H1 (cell line): ENCODE data around the gene CACNA1F. TPM values are rescaled to one million over a fixed set of nuclear protein-coding genes. Genes with fewer than 3 reads are reported as not detected.

ENCODE experiments used
- CTCF ChIA-PET: fragments of 300-600 bp; sonication (Branson Sonifier 250); formaldehyde crosslinking; loops from one replicate; lab custom pipeline; 2021; ENCODE audit not compliant: partially characterized antibody; lab: Charles Lee
- POLR2A ChIA-PET: fragments of 300-600 bp; sonication (Branson Sonifier 250); formaldehyde crosslinking; loops from one replicate; lab custom pipeline; 2021; ENCODE audit warnings: inconsistent platforms; ENCODE audit not compliant: partially characterized antibody; lab: Charles Lee
- DNase-seq, 2 experiments: peaks; one replicate each; pipeline versions ENCODE4 v3.0.0 to v3.0.0-alpha.2; 2010 to 2022; ENCODE audit warnings: low spot score in 2 of 2, low read depth in 1 of 2, mixed read lengths in 1 of 2
- FAIRE-seq: peaks from 2 replicates; lab custom pipeline; 2011; peaks lifted over from hg19 to GRCh38; lab: Jason Lieb, UNC
- H2AFZ ChIP-seq: 2 replicates; pipeline ENCODE4 v1.8.1; 2012; ENCODE audit warnings: low read length, inconsistent platforms
- H2AK5ac ChIP-seq: 2 replicates; pipeline ENCODE4 v1.6.1; 2013; ENCODE audit warnings: low read depth, low read length
- H2BK120ac ChIP-seq: replicated peaks from 2 replicates; pipeline ENCODE3; 2013; ENCODE audit warnings: low read depth, low read length, inconsistent platforms
- H2BK12ac ChIP-seq: 2 replicates; pipeline ENCODE4 v1.6.1; 2013; ENCODE audit warnings: low read depth, low read length
- H2BK15ac ChIP-seq: 2 replicates; pipeline ENCODE4 v1.6.1; 2013; ENCODE audit warnings: low read length
- H2BK20ac ChIP-seq: 2 replicates; pipeline ENCODE4 v1.6.1; 2013; ENCODE audit warnings: low read length
- H2BK5ac ChIP-seq: 2 replicates; pipeline ENCODE4 v1.6.1; 2013; ENCODE audit warnings: low read depth, low read length
- H3K14ac ChIP-seq: 2 replicates; pipeline ENCODE4 v1.6.1; 2013; ENCODE audit warnings: inconsistent platforms; ENCODE audit not compliant: insufficient read length
- H3K18ac ChIP-seq: 2 replicates; pipeline ENCODE4 v1.6.1; 2013; ENCODE audit warnings: low read length; ENCODE audit errors: extremely low read depth
- H3K23ac ChIP-seq: 2 replicates; pipeline ENCODE4 v1.6.1; 2013; ENCODE audit warnings: inconsistent platforms; ENCODE audit not compliant: insufficient read length
- H3K23me2 ChIP-seq: 2 replicates; pipeline ENCODE4 v1.6.1; 2013; ENCODE audit warnings: low read depth, low read length
- H3K27ac ChIP-seq: 2 replicates; pipeline ENCODE4 v1.6.1; 2011; ENCODE audit warnings: low read depth, low read length, inconsistent platforms
- H3K27me3 ChIP-seq, 4 experiments: replicated peaks in 1 of 4; 1 replicate in 1 of 4; 2 replicates in 3 of 4; pipeline versions ENCODE4 v1.6.1 to v1.8.1; 2011 to 2013; ENCODE audit warnings: low read length in 3 of 4, mild to moderate bottlenecking in 3 of 4, inconsistent platforms in 2 of 4, mixed read lengths in 2 of 4, moderate library complexity in 1 of 4; ENCODE audit not compliant: control insufficient read depth in 3 of 4, insufficient read depth in 3 of 4; ENCODE audit errors: extremely low read depth in 1 of 4
- H3K36me3 ChIP-seq, 4 experiments: 2 replicates each; pipeline versions ENCODE4 v1.6.1 to v1.8.1; 2011 to 2013; ENCODE audit warnings: mild to moderate bottlenecking in 4 of 4, low read length in 3 of 4, moderate library complexity in 2 of 4, control low read depth in 1 of 4, inconsistent platforms in 1 of 4; ENCODE audit not compliant: insufficient read depth in 4 of 4, control insufficient read depth in 2 of 4
- H3K4ac ChIP-seq: replicated peaks from 2 replicates; pipeline ENCODE3; 2013; ENCODE audit warnings: low read length, low read depth, mixed read lengths, inconsistent platforms; ENCODE audit not compliant: insufficient read length
- H3K4me1 ChIP-seq, 4 experiments: replicated peaks in 1 of 4; 1 replicate in 1 of 4; 2 replicates in 3 of 4; pipeline versions ENCODE4 v1.6.1 to v1.8.1; 2011 to 2013; ENCODE audit warnings: low read length in 3 of 4, inconsistent platforms in 2 of 4, mixed read lengths in 1 of 4; ENCODE audit not compliant: insufficient read depth in 4 of 4, control insufficient read depth in 3 of 4
- H3K4me2 ChIP-seq, 2 experiments: 2 replicates each; pipeline versions ENCODE4 v1.6.1 to v1.8.1; 2011 to 2013; ENCODE audit warnings: low read depth in 2 of 2, low read length in 2 of 2, control low read depth in 1 of 2, inconsistent platforms in 1 of 2, mild to moderate bottlenecking in 1 of 2; ENCODE audit not compliant: insufficient read depth in 1 of 2
- H3K4me3 ChIP-seq, 4 experiments: fragments of 200-600, 300-600 bp in 1 of 4; sonication (generic), shearing (Covaris generic), sonication (Bioruptor Twin) in 1 of 4; 2 replicates each; pipeline versions ENCODE4 v1.5.1 to v1.8.1; 2011 to 2016; ENCODE audit warnings: low read length in 4 of 4, low read depth in 3 of 4, control low read depth in 2 of 4, inconsistent platforms in 2 of 4, mild to moderate bottlenecking in 2 of 4, mixed read lengths in 1 of 4, moderate library complexity in 1 of 4; ENCODE audit not compliant: insufficient read depth in 2 of 4; ENCODE audit errors: extremely low read depth in 1 of 4
- H3K56ac ChIP-seq: replicated peaks from 2 replicates; pipeline ENCODE3; 2013; ENCODE audit warnings: low read depth, mild to moderate bottlenecking, mixed read lengths, low read length, inconsistent platforms; ENCODE audit not compliant: insufficient read length
- H3K79me1 ChIP-seq: 2 replicates; pipeline ENCODE4 v1.6.1; 2013; ENCODE audit warnings: low read depth, low read length, control low read depth
- H3K79me2 ChIP-seq, 2 experiments: 2 replicates each; pipeline versions ENCODE4 v1.6.1 to v1.8.1; 2012 to 2013; ENCODE audit warnings: low read length in 2 of 2, mild to moderate bottlenecking in 2 of 2, inconsistent platforms in 1 of 2; ENCODE audit not compliant: insufficient read depth in 2 of 2, control insufficient read depth in 1 of 2
- H3K9ac ChIP-seq, 4 experiments: replicated peaks in 1 of 4; 1 replicate in 1 of 4; 2 replicates in 3 of 4; pipeline versions ENCODE4 v1.6.1 to v1.8.1; 2011 to 2013; ENCODE audit warnings: low read depth in 3 of 4, low read length in 3 of 4, control low read depth in 2 of 4, mild to moderate bottlenecking in 2 of 4, moderate library complexity in 2 of 4, inconsistent platforms in 1 of 4; ENCODE audit errors: extremely low read depth in 1 of 4
- H3K9me3 ChIP-seq, 2 experiments: 2 replicates each; pipeline versions ENCODE4 v1.6.1 to v1.8.1; 2012 to 2013; ENCODE audit warnings: mild to moderate bottlenecking in 2 of 2, moderate library complexity in 2 of 2, control low read depth in 1 of 2, inconsistent platforms in 1 of 2, low read depth in 1 of 2, low read length in 1 of 2, mixed read lengths in 1 of 2; ENCODE audit not compliant: insufficient read depth in 2 of 2
- H4K20me1 ChIP-seq, 2 experiments: replicated peaks in 1 of 2; 2 replicates each; pipeline versions ENCODE3 to v1.8.1; 2011 to 2013; ENCODE audit warnings: inconsistent platforms in 2 of 2, low read length in 2 of 2, mild to moderate bottlenecking in 1 of 2; ENCODE audit not compliant: insufficient read depth in 2 of 2, control insufficient read depth in 1 of 2
- H4K5ac ChIP-seq: 2 replicates; pipeline ENCODE4 v1.6.1; 2013; ENCODE audit warnings: low read length, low read depth, mixed read lengths, inconsistent platforms; ENCODE audit not compliant: insufficient read length
- H4K8ac ChIP-seq: 2 replicates; pipeline ENCODE4 v1.8.0; 2013; ENCODE audit warnings: mild to moderate bottlenecking, moderate library complexity, low read length, inconsistent platforms; ENCODE audit not compliant: insufficient read depth; ENCODE audit errors: extremely low read depth
- H4K91ac ChIP-seq: replicated peaks from 2 replicates; pipeline ENCODE3; 2013; ENCODE audit warnings: low read length, mixed read lengths, inconsistent platforms; ENCODE audit not compliant: insufficient read length
- ATF3 ChIP-seq: IDR thresholded peaks from 2 replicates; pipeline ENCODE4 v1.6.1; 2011; ENCODE audit warnings: low read depth, mild to moderate bottlenecking, low read length; ENCODE audit not compliant: insufficient read depth
- CEBPB ChIP-seq: IDR thresholded peaks from 2 replicates; pipeline ENCODE4 v1.6.1; 2012; ENCODE audit warnings: low read depth, low read length
- CHD1 ChIP-seq: IDR thresholded peaks from 2 replicates; pipeline ENCODE4 v1.6.1; 2012; ENCODE audit warnings: low read depth, low read length, improper control_type of control experiment
- CREB1 ChIP-seq: IDR thresholded peaks from 2 replicates; pipeline ENCODE4 v1.6.1; 2012; ENCODE audit warnings: inconsistent platforms
- JUN ChIP-seq: IDR thresholded peaks from 2 replicates; pipeline ENCODE4 v1.6.1; 2011; ENCODE audit warnings: low read depth, mild to moderate bottlenecking, improper control_type of control experiment, low read length
- NRF1 ChIP-seq: IDR thresholded peaks from 2 replicates; pipeline ENCODE4 v1.6.1; 2011; ENCODE audit warnings: mild to moderate bottlenecking, low read depth, low read length, improper control_type of control experiment
- PHF8 ChIP-seq: fragments of 200-600 bp; sonication (generic); conservative IDR thresholded peaks from 2 replicates; pipeline ENCODE4 v1.7.1; 2012; ENCODE audit warnings: low read depth, mild to moderate bottlenecking, inconsistent platforms, low read length, moderate library complexity
- POLR2A ChIP-seq, 2 experiments: IDR thresholded peaks; 1 replicate in 1 of 2; 2 replicates in 1 of 2; pipeline ENCODE4 v1.6.1; 2011; ENCODE audit warnings: low read depth in 2 of 2, low read length in 2 of 2, mild to moderate bottlenecking in 2 of 2; ENCODE audit errors: control extremely low read depth in 1 of 2
- POLR2AphosphoS5 ChIP-seq: IDR thresholded peaks from 2 replicates; pipeline ENCODE4 v1.6.1; 2011; ENCODE audit warnings: low read depth, low read length
- RBBP5 ChIP-seq: IDR thresholded peaks from 2 replicates; pipeline ENCODE4 v1.7.1; 2012; ENCODE audit warnings: low read depth, mild to moderate bottlenecking, inconsistent platforms, low read length, moderate library complexity, borderline replicate concordance
- SIN3A ChIP-seq, 2 experiments: IDR thresholded peaks in 1 of 2; conservative IDR thresholded peaks in 1 of 2; 2 replicates each; pipeline ENCODE4 v1.6.1; 2011 to 2012; ENCODE audit warnings: low read length in 2 of 2, improper control_type of control experiment in 1 of 2, low read depth in 1 of 2, mild to moderate bottlenecking in 1 of 2
- SIX5 ChIP-seq: IDR thresholded peaks from 2 replicates; pipeline ENCODE4 v1.6.1; 2011; ENCODE audit warnings: mild to moderate bottlenecking, low read depth, low read length
- SP1 ChIP-seq: IDR thresholded peaks from 2 replicates; pipeline ENCODE4 v1.6.1; 2011; ENCODE audit warnings: low read depth, low read length
- SRF ChIP-seq: IDR thresholded peaks from 2 replicates; pipeline ENCODE4 v1.6.1; 2011; ENCODE audit warnings: mild to moderate bottlenecking, low read depth, low read length, moderate library complexity
- SUZ12 ChIP-seq: fragments of 200-600 bp; sonication (generic); IDR thresholded peaks from 2 replicates; pipeline ENCODE4 v1.6.1; 2012; ENCODE audit warnings: mild to moderate bottlenecking, inconsistent platforms, low read length, moderate library complexity, mixed read lengths
- TEAD4 ChIP-seq: IDR thresholded peaks from 2 replicates; pipeline ENCODE4 v1.6.1; 2012; ENCODE audit warnings: low read depth, low read length, inconsistent platforms, mixed read lengths
- YY1 ChIP-seq: IDR thresholded peaks from 2 replicates; pipeline ENCODE4 v1.6.1; 2011; ENCODE audit warnings: low read depth, mild to moderate bottlenecking, low read length
- WGBS, 2 experiments: shearing (Covaris generic) in 1 of 2; methylation state at CpG; one replicate each; pipeline versions ENCODE4 v1.1.6 to v1.1.7; 2013 to 2015; ENCODE audit warnings: low lambda C conversion rate in 2 of 2, mixed read lengths in 2 of 2, inconsistent platforms in 1 of 2, low coverage in 1 of 2, missing lambda C conversion rate in 1 of 2; ENCODE audit not compliant: insufficient replicate concordance in 2 of 2, insufficient coverage in 1 of 2, insufficient read length in 1 of 2; ENCODE audit errors: extremely low coverage in 1 of 2, missing lambda C conversion rate in 1 of 2; 5-methylcytosine and 5-hydroxymethylcytosine counted together
- polyA plus RNA-seq, 7 experiments: library from polyadenylated mRNA; depleted of rRNA in 3 of 7; stranded (reverse) in 5 of 7; unstranded in 2 of 7; fragments of >200 nt in 5 of 7; fragments of 200-250 nt in 2 of 7; gene quantifications; 1 replicate in 5 of 7; 2 replicates in 1 of 7; 4 replicates in 1 of 7; pipeline versions ENCODE4 v1.2.1 to v1.2.3, GENCODE V29; 2011 to 2013; ENCODE audit warnings: missing spikeins in 2 of 7, mixed read lengths in 2 of 7
- total RNA-seq: library from RNA; stranded (reverse); fragmentation: NEBNext Ultra II Directional; extraction: Animal tissue kit (Norgen Biotek cat#: 25700); gene quantifications from 2 replicates; pipeline ENCODE4 v1.2.1, GENCODE V29; 2021

CACNA1F gene
- total and polyA plus RNA-seq, 2 of the 8 experiments (the other 6 are each of a cell fraction or from before 2014, with no cell fraction given), result 0.59 to 0.84 TPM

GRCh38 chrX:49246541-49246940 lies 13.4 kb upstream of the CACNA1F start:
- no peak overlapping the region for H2AFZ ChIP-seq
- H4K8ac ChIP-seq, result no peak overlapping the region
- no peak overlapping the region for H3K27ac ChIP-seq
- FAIRE-seq (no peak), DNase-seq (no peak)
- no peak overlapping the region for H2BK20ac ChIP-seq
- no peaks in the 10 kb centered on the region for H3K79me1 ChIP-seq
- H3K4me3 ChIP-seq, result no peak overlapping the region
- no peak overlapping the region for H3K4me2 ChIP-seq
- no peak overlapping the region for H2BK120ac ChIP-seq
- no peaks in the 10 kb centered on the region for H3K9me3 ChIP-seq
- no peak overlapping the region for H2AK5ac ChIP-seq
- H3K23ac ChIP-seq, result no peak overlapping the region
- no peaks in the 10 kb centered on the region for H3K23me2 ChIP-seq
- ChIA-PET CTCF (no interaction called here), POLR2A (no interaction called here)
- no peaks in the 10 kb centered on the region for H3K27me3 ChIP-seq
- no peak overlapping the region for H3K56ac ChIP-seq
- no peak overlapping the region for H2BK5ac ChIP-seq
- no peak overlapping the region for H3K9ac ChIP-seq
- H4K91ac ChIP-seq, result no peak overlapping the region
- no peak overlapping the region for H2BK12ac ChIP-seq
- H3K79me2 ChIP-seq, result no peaks in the 10 kb centered on the region
- no peak overlapping the region for H3K4ac ChIP-seq
- no peak overlapping the region for H3K18ac ChIP-seq
- 97% methylated on average over 5 of the region's 10 CpGs; no CpG with 5 or more reads in 1 of the 2 experiments for WGBS, 2 experiments
- H3K36me3 ChIP-seq, result no peaks in the 10 kb centered on the region; a peak in 1 of 8 replicates
- no peak overlapping the region for H2BK15ac ChIP-seq
- no peak overlapping the region for H3K14ac ChIP-seq
- no peaks in the 10 kb centered on the region for H3K4me1 ChIP-seq
- H4K20me1 ChIP-seq, result no peaks in the 10 kb centered on the region
- H4K5ac ChIP-seq, result no peak overlapping the region
- no peak for TF ChIP-seq PHF8
- no peak for TF ChIP-seq POLR2A (IDR thresholded peaks at IDR 0.05; ENCODE audit: control extremely low read depth in 1 of 2, low read depth in 2 of 2, low read length in 2 of 2)
- TF ChIP-seq SIX5, result no peak
- no peak for TF ChIP-seq SUZ12
- no peak for TF ChIP-seq CEBPB
- no peak for TF ChIP-seq CHD1
- TF ChIP-seq SIN3A (conservative IDR thresholded peaks at IDR 0.05 in 1 of 2, IDR thresholded peaks at IDR 0.05 in 1 of 2; ENCODE audit: low read depth in 1 of 2, low read length in 2 of 2), result no peak
- TF ChIP-seq TEAD4, result no peak
- TF ChIP-seq NRF1, result no peak
- TF ChIP-seq SRF, result no peak
- no peak for TF ChIP-seq SP1
- TF ChIP-seq YY1, result no peak
- no peak for TF ChIP-seq RBBP5
- TF ChIP-seq JUN, result no peak
- no peak for TF ChIP-seq CREB1
- TF ChIP-seq POLR2AphosphoS5, result no peak
- no peak for TF ChIP-seq ATF3
